ENCODE data around the gene MTAP.

MTAP gene

DNA sequence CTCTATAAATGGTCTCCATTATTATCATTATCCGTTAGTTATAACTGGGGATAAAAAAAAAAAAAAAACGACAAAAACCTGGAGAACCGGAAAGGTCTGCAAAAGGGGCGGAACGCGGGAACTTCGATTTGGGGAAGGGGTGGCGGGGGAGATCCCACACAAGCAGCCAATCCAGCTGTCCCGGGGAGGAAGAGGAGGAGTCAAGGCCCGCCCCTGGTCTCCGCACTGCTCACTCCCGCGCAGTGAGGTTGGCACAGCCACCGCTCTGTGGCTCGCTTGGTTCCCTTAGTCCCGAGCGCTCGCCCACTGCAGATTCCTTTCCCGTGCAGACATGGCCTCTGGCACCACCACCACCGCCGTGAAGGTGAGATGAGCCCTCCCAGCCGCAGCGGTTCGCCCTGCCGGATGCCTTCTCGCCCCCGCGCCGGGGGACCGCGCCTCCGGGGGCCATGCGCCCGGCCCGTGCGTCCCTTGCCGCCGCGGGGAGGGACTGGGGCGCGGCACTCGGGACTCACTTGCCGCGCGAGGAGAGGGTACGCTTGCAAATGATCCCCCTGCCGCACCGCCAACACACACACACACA is at the start of gene MTAP:
Gene MTAP, plus strand, starts transcription at position 219 of the 583 bp plus-strand sequence. Its CDS starts 113 bp downstream, at position 332.
- peak; percentile 92 for DNase-seq (ENCODE audit: low read depth)

DNA sequence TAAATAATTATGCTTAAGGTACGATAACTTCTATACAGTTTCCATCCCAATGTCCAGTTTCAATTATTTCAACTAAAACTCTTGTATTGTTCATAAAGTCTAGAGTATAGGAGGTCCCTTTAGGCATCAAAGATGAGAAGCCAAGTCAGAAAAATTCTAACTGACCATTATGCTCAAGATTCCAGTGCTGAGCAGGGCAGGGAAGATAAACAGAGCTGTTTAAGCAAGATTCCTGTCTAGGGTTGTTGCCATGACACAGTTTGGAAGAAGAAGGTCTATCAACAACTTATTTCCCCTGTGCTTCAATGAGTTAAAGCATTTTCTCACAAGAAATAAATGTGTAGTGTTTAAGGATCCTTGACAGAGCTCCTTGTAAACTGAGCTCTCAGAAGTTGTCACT is 48.9 kb upstream of the MTAP start:
- no peak for DNase-seq (ENCODE audit: low read depth)

DNA sequence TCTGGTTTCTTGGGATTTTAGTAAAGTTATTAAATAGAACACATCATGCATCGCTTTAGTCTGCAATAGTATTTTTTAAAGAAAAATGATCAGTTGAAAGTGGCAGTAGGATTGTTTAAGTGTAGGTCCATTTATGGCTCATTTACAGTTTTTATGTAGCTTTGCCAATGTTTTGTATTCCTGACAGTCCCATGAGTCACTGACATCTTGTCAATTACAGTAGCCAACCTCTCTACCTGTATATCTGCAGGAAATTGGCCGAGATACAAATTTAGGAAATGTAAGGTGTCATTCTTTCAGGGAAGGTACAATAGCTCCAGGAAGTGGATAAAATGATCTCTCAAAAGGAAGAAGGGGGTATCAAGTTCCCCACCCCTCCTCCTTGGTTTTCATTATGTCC is 47.7 kb upstream of the MTAP start:
- no peak for DNase-seq (ENCODE audit: low read depth)

DNA sequence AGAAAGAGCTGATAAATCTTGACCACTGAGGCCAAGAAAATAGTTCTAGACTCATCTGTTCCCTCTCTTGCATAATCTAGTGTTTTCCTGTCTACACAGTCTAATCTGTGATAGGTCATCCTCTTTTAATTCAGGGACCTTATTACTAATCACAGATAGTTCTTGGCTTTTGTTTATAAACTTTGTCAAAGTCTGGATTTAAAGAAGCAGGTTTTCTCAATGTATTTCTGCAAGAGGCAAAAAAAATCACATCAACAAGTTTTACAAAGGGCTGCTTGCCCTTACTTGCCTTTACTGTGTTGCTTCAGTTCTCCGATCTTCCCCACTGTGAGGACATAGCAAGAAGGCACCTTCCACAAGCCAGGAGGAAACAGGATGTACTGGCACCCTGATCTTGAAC is 43.9 kb upstream of the MTAP start:
- no peak for DNase-seq (ENCODE audit: low read depth)

DNA sequence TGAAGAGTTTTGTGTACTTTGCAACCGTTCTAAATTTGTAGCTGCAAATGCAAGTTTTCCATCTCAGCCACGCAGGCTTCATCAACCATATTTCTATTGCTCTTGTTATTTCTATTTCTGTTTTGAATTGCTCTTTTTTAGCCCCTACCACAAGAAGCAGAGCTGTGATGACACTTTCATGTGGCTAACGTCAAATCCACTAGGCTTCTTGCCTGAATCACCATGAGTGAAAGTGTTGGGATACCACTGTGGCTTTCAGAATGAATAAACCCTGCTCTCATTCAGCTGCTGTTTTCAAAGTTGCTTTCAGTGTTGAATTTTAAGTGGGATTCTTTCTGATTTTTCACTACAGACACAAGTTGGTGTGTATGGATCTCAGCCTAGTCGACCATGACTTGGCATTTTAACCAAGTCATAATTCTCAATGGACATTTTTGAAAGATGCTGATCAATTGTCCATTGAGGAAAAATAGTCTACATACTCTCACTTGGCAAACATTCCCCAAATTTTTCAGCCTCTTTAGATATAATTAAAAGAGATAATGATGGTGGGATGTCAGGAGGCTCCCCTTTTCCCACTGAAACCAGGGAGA is 41.0 kb upstream of the MTAP start:
- DNase-seq (ENCODE audit: low read depth), result no peak

DNA sequence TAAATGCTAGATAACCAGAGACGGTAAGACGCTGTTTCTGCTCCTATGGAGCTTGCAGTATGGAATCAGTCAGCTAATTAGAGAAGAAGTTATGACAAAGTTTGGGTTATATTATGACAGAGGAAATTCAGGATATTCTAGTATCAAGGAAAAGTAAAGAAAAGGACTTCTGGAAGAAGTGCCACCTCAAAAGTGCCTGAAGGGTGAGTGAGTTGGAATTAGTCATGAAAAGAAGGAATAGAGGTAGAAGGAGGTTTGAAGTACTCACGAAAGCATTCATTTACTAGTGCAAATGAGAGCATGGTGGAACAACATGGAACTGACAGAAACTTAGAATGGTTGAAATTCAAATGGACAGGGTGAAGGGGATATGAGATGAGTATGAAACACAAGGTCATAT is 40.4 kb upstream of the MTAP start:
- no peak for DNase-seq (ENCODE audit: low read depth)

DNA sequence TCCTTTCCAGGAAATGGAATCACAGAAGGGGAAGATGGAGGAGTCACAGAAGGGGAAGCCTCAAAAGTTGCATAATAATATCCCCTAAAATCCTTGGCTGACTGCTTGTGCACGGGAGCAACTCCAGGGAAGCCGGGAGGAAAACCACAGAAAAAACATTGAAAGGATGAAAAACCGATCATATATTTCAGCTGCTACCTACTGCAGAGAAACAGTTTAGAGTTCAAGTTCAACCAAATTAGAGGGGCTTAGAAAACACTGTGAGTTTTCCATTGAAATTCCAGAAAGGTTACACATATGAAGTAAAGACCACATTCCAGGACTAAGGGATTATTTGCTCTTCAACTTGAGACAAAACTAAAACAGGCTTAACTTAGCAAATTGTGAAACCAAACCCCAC is 37.6 kb upstream of the MTAP start:
- no peak for DNase-seq (ENCODE audit: low read depth)

DNA sequence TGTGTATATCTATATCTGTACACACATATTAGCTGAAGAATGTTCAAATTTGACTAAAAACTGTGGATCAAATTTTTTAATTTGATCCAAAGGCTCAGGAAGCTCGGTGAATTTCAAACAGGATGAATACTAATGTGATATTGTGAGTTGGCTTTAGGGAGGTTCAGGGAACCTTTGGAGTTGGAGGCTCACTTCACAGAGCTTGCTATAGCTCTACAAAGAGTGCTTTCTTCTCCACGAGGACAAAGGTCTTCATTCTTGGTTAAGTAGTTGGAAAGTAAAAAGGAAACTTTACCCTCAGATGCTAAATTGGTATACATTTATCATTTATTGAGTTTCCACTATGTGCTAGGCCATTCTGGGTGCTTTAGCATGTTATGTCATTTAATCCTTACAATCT is 36.3 kb upstream of the MTAP start:
- no peak for DNase-seq (ENCODE audit: low read depth)

DNA sequence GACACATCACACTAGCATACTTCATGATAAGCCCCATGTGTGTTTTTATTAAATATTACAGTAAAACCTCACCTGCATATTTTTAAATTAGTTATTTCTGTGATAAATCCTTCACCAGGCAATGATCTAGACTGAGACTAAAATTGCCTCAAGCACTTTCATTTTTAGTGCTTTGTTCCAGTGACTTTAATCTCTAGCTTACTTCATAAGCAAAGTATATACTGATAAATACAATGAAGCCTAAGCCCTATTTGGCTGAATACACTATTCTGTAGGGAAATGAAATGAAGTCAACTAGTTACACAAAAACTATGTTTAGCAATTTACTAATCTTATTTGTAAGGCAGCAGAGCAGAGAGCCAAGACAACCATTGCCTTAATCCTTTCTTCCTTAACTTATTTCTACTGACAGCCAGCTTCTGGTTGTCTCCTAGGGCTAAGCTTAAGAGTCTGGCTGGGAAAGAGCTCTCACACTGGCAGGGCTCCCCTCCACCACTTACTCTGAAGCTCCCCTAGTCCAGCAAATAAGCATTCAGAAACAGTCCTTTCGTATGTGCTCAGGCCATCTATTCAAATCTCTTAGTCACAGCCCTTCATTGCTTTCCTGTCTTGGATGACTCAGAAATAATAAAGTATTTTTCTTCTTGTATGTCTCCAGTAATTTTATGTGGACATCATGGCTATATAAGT is 31.4 kb upstream of the MTAP start:
- DNase-seq (ENCODE audit: low read depth), result peak; percentile 84

DNA sequence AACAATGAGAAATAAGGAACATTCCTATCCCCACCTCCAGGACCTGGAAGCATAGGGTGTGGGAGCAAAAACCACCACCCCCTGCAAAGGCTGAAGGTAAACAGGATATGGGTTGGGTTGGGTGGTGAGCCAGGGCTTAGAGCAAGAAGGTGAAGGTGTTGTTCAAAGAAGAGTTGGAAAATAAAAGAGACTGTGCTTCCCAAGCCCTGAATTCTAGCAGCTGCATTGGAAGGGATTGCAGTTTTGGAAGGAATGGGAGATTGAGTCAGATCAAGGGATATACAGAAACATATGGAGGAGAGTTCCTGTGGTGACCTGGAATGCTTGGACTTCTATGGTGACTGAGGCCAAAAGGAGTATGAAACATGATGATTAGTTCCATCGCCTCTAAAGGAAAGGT is 24.7 kb upstream of the MTAP start:
- DNase-seq (ENCODE audit: low read depth), result no peak

DNA sequence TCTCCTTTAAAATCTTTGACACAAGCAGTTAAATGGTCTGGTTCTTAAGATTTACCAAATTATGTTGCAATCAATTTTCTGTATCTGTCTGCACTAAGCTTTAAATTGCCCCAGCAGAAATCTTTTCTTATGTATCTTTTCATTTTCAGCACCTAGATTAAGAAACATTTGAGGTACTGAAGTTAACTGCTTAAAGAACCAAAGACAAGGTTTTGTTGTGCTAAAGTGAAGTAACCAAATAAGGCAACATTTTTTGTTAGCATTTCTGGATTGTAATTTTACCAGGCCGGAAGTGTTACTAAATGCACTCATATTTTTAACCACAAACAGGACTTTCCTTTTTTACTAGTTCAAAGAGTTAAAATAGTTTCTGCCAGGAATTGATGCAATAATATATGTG is 24.1 kb upstream of the MTAP start:
- no peak for DNase-seq (ENCODE audit: low read depth)

DNA sequence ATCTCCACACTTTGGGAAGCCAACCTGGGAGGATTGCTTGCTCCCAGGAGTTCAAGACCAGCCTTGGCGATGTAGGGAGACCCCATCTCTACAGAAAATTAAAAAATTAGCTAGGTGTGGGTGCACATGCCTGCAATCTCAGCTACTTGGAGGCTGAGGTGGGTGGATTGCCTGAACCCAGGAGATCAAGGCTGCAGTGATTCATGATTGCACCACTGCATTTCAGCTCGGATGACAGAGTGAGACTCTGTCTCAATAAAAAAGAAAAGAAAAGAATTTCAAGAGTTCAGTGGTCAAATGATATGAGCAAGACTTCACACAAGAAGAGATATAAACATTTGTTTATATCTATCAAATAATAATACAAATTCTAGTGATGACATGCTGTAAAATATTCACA is 23.0 kb upstream of the MTAP start:
- DNase-seq (ENCODE audit: low read depth), result no peak

DNA sequence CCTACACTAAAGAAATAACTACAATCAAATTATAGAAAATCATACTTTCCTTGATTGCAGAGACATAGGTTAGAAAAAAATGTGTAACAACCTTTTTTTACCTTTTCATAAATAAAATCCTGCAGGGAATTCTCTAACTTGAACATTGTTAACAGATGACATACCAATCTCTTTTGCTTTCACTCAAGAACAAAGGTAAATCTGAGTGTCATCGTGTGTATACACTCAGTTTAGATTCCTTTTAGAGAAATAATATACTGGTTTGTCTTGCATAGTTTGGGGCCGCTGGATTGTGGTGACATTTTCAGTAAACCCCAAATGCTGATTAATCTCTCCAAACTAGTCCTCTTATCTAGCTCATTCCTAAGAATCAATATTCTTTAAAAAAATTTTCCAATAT is 20.8 kb upstream of the MTAP start:
- no peak for DNase-seq (ENCODE audit: low read depth)

DNA sequence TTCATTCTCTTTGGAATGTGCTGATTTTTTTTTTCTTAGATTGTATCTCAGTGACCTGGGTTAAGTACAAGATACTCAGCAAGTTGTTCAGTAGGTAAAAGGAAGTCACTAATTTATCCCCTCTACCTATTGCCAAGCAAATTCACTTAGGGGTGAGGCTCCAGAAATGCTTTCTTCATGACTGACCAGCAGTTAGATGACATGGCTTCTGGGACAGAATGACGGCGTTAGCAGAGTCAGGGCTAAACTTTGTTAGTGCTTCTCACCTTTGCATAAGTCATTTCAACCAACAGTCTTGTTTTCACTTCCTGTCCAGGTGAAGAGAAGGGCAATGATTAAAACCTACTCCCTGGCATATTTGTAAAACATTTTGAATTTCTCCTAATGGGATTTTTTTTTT is 20.2 kb upstream of the MTAP start:
- DNase-seq (ENCODE audit: low read depth), result no peak

DNA sequence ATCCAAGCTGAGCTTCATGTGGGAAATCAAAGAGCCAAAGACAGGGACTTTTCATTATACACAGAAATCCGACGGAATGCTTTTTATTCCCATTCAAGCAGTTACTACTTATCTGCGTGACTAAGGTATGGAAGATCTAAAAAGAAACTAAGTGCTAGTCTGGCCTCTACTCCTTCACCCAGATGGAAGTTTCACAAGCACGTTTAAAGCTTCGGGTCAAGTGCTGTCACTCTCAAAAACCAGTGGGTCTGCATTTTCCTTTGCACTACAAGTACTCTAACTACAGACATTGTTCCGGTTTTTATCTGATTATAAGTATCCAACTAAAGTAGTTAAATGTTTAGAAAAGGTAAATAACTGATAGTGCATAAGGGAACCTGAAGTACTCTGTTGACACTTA is 13.7 kb upstream of the MTAP start:
- DNase-seq (ENCODE audit: low read depth), result no peak

DNA sequence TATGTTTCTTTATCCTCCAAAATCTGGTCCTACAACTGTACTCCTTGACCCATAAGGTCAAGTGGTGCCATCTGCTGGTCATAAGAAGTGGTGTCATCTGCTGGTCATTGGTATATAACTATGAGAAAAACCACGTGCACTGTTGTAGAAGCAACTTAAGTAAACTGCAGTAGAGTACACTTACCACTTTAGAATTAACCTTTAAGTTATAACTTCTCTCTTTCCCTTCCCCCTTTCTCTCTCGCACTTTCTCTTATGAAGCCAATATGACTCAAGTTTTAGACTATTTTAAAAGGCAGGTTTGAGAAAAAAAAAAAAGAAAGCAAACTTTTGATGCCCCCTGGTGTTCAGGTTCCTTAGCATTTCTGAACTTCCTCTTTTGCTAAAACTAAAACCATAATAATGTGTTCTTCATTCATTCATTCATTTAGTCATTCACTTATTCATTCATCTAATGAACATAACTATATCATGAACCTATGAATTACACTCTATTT is 12.8 kb upstream of the MTAP start:
- DNase-seq (ENCODE audit: low read depth), result peak; percentile 82

DNA sequence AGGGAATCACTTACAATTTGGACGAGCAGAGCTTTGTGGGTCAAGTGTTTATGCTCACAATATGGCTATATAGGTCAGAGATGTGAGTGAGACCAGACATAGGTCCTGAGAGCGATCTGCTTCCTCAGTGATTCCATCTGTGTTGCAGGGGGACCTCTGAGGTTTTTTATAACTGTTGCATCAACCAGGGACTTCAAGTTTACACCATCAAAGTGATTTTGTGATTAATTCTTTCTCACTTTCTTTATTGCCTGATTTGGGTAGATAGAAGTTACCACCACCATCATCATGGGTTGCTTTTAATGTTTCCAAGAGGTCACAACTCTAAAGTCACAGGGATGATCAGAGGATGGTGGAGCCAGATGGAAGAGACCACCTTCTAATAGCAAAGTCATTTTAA is 7.0 kb upstream of the MTAP start:
- DNase-seq (ENCODE audit: low read depth), result no peak

DNA sequence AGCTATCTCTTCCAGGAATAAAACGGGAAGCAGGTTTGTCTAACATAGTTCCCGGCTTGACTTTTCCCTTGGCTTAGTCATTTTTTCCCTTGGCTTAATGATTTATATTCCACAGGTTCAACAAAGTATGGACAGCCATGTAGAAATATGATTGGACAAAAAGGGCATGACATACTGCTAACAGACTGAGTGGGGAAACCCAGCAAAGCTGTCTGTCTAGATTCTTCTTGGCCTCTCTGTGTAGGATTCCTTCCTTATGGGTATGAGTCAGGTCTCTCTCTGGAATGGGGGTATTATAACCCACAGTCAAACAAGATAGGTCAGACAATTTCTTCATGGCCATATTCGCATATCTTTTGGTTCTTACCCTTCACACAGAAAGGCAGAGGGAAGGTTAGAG is 5.7 kb upstream of the MTAP start:
- DNase-seq (ENCODE audit: low read depth), result no peak

DNA sequence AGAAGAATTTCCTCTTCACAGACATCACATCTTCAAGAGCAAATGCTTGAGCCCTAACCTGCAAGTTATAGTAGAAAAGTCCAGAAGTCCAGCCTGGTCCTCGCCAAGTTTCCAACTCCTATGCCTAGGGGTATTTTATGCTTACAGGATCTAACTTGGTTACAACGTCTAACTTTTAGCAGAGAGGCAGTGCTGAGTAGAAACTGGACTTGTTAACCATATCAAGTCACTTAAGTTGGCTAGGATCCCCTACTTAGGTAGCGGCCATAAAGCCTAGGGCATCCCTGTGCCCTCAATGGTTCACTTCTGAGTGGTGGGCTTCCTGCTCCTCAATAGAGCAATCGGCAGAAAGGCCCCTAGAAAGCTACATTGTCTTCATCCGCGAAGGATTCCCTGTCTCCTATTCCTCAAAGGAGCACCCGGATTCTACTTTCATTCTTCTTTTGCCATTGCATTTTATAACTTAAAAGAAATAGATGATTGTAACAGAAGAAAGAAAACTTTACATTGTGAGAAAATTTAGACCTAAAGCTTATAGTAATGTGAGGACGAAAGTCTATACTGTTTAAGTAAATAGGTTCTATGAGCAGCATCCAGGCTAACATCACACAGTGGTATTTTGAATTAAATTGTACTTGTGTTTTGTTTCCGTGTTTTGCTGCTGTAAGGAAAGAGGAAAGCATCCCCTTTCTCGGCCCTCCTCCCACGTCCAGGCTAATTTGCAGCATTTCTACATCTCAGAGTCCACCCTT is 1.3 kb upstream of the MTAP start:
- DNase-seq (ENCODE audit: low read depth), result no peak

DNA sequence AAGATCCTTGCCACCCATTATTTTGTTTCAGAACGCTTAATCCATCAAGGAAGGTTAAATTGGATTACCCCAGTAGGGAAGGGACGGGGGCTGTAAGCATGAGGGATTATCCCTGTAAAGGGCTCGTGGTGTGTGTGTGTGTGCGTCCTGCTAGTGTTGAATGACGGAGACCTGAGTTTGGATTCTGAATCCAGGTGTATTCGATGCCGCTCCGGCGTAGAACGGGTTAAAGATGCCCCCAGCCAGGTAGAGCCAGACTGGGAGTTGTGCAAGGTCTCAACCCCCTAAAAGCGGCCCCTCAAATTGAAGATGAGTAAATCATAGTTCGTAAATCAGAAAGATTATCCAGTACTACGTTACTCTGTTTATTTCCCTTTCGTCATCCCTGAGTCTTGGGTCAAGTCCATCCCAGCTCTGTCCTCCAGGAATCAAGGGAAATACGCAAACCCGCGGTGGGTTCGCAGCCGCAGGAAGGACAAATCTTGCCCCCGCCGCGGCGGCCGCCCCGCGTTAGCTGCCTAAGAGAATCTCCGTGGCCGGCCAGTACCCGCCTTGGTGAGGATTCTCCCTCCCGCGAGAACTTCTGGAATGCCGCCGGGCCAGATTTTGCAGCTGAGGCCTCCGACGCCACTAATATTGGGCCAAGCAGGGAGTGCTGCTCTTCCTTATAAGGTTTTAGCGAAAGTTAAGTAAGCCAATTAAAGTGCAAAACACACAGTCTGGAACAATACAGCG is 586 bp upstream of the MTAP start:
- peak; percentile 75 for DNase-seq (ENCODE audit: low read depth)

DNA sequence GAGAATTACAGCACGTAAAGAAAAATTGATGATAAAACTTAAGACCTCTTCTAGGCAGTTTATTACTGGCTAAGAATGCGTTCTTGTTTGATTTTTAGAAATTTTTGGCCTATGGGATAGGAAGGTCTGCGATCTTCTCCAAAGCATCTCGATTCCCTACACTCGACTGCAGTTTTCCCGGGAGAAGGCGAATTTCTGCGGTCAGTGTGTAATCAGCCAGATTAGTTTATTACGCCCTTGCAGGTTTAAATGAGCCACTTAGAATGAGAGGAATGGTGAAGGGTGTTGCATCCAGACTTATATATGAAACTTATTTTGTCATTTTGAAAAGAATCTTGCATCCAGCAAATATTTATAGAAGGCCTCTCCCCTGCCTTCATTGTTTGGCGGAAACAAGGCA is 1.2 kb downstream of the MTAP start:
- no peak for DNase-seq (ENCODE audit: low read depth)

DNA sequence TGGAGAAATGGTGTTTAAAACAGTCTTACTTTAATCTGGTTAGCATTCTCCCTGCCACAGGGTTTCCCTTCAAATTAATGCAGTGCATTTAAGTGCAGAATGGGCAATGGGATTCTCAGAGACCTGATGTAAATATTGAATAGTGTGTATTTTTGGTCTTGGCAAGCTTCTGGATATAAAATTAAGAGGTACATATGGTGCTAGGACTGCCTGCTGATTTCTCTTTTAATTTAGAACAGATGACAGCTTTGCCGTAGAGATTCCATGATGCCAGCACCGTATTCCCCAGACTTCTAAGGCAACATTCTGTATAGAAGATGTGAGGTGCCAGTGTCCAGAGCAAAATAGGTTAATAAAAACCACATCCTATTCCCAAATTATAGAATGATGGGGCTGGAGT is 1.9 kb downstream of the MTAP start:
- DNase-seq (ENCODE audit: low read depth), result no peak

Data from stromal cell of bone marrow (primary cell).